NB4 (cell line): ENCODE measurements around the gene SORL1-AS1.

Source experiments
- CTCF ChIP-seq: IDR thresholded peaks from one replicate; pipeline ENCODE4 v1.5.1; 2012; ENCODE audit warnings: low read depth, low read length
- MAX ChIP-seq: IDR thresholded peaks from 2 replicates; pipeline ENCODE4 v1.6.1; 2011; ENCODE audit warnings: low read depth, low read length
- MYC ChIP-seq: IDR thresholded peaks from 2 replicates; pipeline ENCODE4 v1.6.1; 2011; ENCODE audit warnings: low read depth, low read length

GRCh38 chr11:121467471-121467870, 14.7 kb upstream of the SORL1-AS1 start:
- TF ChIP-seq MAX: no peak
- no peak for TF ChIP-seq CTCF
- no peak for TF ChIP-seq MYC
